Glomerular endothelial cell (primary cell): ENCODE results near the gene PANK3. TPM values are rescaled to one million over a fixed set of nuclear protein-coding genes. Genes with fewer than 3 reads are reported as not detected.

Source experiments
- total RNA-seq: library from RNA; depleted of rRNA; stranded (reverse); fragments of >200 nt; gene quantifications from 2 replicates; pipeline ENCODE4 v1.2.3, GENCODE V29; 2015

The PANK3 gene
- total RNA-seq, 1 donor from 2014 or later, result 40.0 TPM

Other genes with a start within 250 kb of the PANK3 start
- gene RARS1, start 92.9 kb downstream of the PANK3 start, total RNA-seq, result 91.1 and 91.2 TPM in 2 replicates
- 0.39 and 1.8 TPM in 2 replicates for gene FBLL1, start 50.1 kb downstream of the PANK3 start, total RNA-seq